Measurements from ENCODE around the gene LRRC8E. TPM values are rescaled to one million over a fixed set of nuclear protein-coding genes. Genes with fewer than 3 reads are reported as not detected.

LRRC8E gene
- total and polyA plus RNA-seq, 10 of the 15 experiments (the other 5 are each of a cell fraction or from before 2014, with no cell fraction given) = 0.04 to 0.32 (median 0.25) TPM; not detected in 7

GRCh38 chr19:7909471-7910067, 21.3 kb downstream of the LRRC8E start:
- RAD21 ChIA-PET (ENCODE audit: unreplicated experiment) = no interaction called here

More at GRCh38 chr19:7909471-7910067, 21.3 kb downstream of the LRRC8E start:
- H3K9ac ChIP-seq (ENCODE audit: control insufficient read depth, insufficient read depth, low read length) = no peak overlapping the region
- POLR2A ChIA-PET = no interaction called here
- peaks cover 23% of the 10 kb centered on the region for H3K79me2 ChIP-seq (ENCODE audit: control insufficient read depth, insufficient read depth, low read length)
- 89% methylated on average over 20 of the region's 21 CpGs for WGBS (ENCODE audit: insufficient coverage, insufficient replicate concordance, low lambda C conversion rate, missing lambda C conversion rate)
- peaks cover 0 to 16% of the 10 kb centered on the region in 2 experiments; a peak in 3 of 4 replicates for H3K36me3 ChIP-seq (ENCODE audit: control insufficient read depth in 2 of 2, insufficient read depth in 2 of 2, low read length in 1 of 2)
- no peak overlapping the region for H3K27ac ChIP-seq (ENCODE audit: control insufficient read depth, insufficient read depth)
- TF ChIP-seq SMAD1 (IDR thresholded peaks at IDR 0.05; ENCODE audit: low read depth, partially characterized antibody) (no peak), MEF2B (IDR thresholded peaks at IDR 0.05; ENCODE audit: partially characterized antibody, poor library complexity, severe bottlenecking) (no peak), CUX1 (IDR thresholded peaks at IDR 0.05; ENCODE audit: insufficient replicate concordance, low read depth, low read length) (no peak), RFX5 (IDR thresholded peaks at IDR 0.05; ENCODE audit: low read depth, low read length) (no peak), BCL11A (IDR thresholded peaks at IDR 0.05; ENCODE audit: low read depth, low read length) (no peak), MYB (IDR thresholded peaks at IDR 0.05; ENCODE audit: borderline replicate concordance, low read depth, low read length) (no peak), JUND (IDR thresholded peaks at IDR 0.05; ENCODE audit: low read depth, low read length) (no peak)
- TF ChIP-seq, protein P1, sequence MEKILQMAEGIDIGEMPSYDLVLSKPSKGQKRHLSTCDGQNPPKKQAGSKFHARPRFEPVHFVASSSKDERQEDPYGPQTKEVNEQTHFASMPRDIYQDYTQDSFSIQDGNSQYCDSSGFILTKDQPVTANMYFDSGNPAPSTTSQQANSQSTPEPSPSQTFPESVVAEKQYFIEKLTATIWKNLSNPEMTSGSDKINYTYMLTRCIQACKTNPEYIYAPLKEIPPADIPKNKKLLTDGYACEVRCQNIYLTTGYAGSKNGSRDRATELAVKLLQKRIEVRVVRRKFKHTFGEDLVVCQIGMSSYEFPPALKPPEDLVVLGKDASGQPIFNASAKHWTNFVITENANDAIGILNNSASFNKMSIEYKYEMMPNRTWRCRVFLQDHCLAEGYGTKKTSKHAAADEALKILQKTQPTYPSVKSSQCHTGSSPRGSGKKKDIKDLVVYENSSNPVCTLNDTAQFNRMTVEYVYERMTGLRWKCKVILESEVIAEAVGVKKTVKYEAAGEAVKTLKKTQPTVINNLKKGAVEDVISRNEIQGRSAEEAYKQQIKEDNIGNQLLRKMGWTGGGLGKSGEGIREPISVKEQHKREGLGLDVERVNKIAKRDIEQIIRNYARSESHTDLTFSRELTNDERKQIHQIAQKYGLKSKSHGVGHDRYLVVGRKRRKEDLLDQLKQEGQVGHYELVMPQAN (conservative IDR thresholded peaks at IDR 0.05) = no peak
- TF ChIP-seq, protein P2, sequence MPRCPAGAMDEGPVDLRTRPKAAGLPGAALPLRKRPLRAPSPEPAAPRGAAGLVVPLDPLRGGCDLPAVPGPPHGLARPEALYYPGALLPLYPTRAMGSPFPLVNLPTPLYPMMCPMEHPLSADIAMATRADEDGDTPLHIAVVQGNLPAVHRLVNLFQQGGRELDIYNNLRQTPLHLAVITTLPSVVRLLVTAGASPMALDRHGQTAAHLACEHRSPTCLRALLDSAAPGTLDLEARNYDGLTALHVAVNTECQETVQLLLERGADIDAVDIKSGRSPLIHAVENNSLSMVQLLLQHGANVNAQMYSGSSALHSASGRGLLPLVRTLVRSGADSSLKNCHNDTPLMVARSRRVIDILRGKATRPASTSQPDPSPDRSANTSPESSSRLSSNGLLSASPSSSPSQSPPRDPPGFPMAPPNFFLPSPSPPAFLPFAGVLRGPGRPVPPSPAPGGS (IDR thresholded peaks at IDR 0.05; ENCODE audit: borderline replicate concordance, insufficient read depth, low read depth, low read length, poor library complexity, severe bottlenecking) = no peak
- no TSS peak for BruUV-seq (replicated peaks)
- CTCF ChIA-PET = no interaction called here
- no peak overlapping the region for H3K4me2 ChIP-seq (ENCODE audit: control insufficient read depth, insufficient read depth)
- H4K20me1 ChIP-seq (ENCODE audit: control insufficient read depth, insufficient read depth) = peaks cover 9% of the 10 kb centered on the region; the same call in 1 of the 2 replicates
- FAIRE-seq (no peak), DNase-seq (ENCODE audit: low read depth, low spot score) (no peak), ATAC-seq (no peak)
- intact Hi-C loops (cut with micrococcal nuclease; ENCODE audit: unreplicated experiment) (loop anchor here (10.0 kb wide), 1 partner anchor 225 kb away; the partner anchor contains the start of gene TRAPPC5), in situ Hi-C loops (cut with MboI) (no loop called here)
- SMC1A ChIA-PET (ENCODE audit: uncharacterized antibody, unreplicated experiment) = no interaction called here
- no peaks in the 10 kb centered on the region for H3K27me3 ChIP-seq (replicated peaks in 1 of 2; ENCODE audit: control insufficient read depth in 2 of 2, insufficient read depth in 2 of 2, low read length in 1 of 2)
- H3K9me3 ChIP-seq (replicated peaks; ENCODE audit: control insufficient read depth, insufficient read depth, low read length) = no peaks in the 10 kb centered on the region
- H2AFZ ChIP-seq (ENCODE audit: control insufficient read depth, low read depth, low read length) = no peak overlapping the region
- peaks cover 7% of the 10 kb centered on the region for H3K4me1 ChIP-seq (ENCODE audit: control insufficient read depth, insufficient read depth, low read length)
- H3K4me3 ChIP-seq = no peak overlapping the region
